Sigmoid colon (tissue), 4 donors: Measurements from ENCODE around the gene SIRT1.

Source experiments
- POLR2A ChIP-seq, 2 donors: fragments of 450-650 bp; IDR thresholded peaks; one replicate each; pipeline ENCODE4 v1.6.1; 2016; ENCODE audit warnings: antibody characterized with exemption in 2 of 2, mild to moderate bottlenecking in 2 of 2, moderate library complexity in 2 of 2
- POLR2AphosphoS5 ChIP-seq, 4 donors: sonication (generic); formaldehyde crosslinking; IDR thresholded peaks; one replicate each; pipeline ENCODE4 v1.6.1; 2017; ENCODE audit warnings: antibody characterized with exemption in 4 of 4
- TF ChIP-seq, protein P1 (sequence below), 4 experiments: fragments of 450-650 bp in 3 of 4; fragments of 200-600 bp in 1 of 4; IDR thresholded peaks; one replicate each; pipeline ENCODE4 v1.5.1; 2016 to 2019; ENCODE audit warnings: antibody characterized with exemption in 4 of 4, mild to moderate bottlenecking in 3 of 4, moderate library complexity in 2 of 4

DNA sequence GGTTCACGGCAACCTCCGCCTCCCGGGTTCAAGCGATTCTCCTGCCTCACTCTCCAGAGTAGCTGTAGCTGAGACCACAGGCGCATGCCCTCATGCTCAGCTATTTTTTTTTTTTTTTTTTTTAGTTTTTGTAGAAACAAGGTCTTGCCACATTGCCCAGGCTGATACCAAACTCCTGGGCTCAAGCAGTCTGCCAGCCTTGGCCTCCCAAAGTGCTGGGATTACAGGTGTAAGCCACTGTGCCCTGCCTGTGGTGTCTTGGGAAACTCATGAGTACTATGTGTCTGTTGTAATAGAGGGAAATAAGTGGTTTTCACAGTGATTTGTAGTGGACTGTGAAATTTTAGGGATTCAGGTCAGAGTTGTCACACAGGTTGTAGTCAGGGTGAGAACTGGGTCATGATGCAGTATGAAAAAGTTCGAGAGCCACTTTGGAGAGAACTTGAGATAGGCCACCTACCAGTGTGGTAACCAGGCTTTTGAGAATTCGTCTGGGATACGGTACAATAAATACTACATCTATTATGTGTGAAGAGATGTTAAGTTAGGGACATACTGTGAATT, 30.4 kb downstream of the SIRT1 start:
- TF ChIP-seq POLR2A (IDR thresholded peaks at IDR 0.05) (no peak), POLR2AphosphoS5 (IDR thresholded peaks at IDR 0.05) (no peak)
- TF ChIP-seq, protein P1, sequence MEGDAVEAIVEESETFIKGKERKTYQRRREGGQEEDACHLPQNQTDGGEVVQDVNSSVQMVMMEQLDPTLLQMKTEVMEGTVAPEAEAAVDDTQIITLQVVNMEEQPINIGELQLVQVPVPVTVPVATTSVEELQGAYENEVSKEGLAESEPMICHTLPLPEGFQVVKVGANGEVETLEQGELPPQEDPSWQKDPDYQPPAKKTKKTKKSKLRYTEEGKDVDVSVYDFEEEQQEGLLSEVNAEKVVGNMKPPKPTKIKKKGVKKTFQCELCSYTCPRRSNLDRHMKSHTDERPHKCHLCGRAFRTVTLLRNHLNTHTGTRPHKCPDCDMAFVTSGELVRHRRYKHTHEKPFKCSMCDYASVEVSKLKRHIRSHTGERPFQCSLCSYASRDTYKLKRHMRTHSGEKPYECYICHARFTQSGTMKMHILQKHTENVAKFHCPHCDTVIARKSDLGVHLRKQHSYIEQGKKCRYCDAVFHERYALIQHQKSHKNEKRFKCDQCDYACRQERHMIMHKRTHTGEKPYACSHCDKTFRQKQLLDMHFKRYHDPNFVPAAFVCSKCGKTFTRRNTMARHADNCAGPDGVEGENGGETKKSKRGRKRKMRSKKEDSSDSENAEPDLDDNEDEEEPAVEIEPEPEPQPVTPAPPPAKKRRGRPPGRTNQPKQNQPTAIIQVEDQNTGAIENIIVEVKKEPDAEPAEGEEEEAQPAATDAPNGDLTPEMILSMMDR (IDR thresholded peaks at IDR 0.05): no peak
